ENCODE data around the gene SAT1.

SAT1 gene

DNA sequence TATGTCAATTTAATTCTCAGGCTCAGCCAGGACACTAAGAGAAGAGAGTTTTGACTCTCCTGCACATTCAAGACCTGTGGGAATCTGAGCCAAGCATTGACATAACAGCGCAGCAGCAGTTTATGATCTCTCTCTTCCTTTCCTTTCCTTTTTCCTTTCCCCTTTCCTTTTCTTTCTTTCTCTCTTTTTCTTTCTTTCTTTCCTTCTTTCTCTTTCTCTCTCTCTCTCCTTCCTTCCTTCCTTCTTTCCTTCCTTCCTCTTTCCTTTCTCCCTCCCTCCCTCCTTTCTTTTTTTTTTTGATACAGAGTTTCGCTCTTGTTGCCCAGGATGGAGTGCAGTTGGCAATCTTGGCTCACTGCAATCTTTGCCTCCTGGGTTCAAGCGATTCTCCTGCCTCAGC, 21.6 kb downstream of the SAT1 start:
- intact Hi-C loops (cut with DNase I) = no loop called here

DNA sequence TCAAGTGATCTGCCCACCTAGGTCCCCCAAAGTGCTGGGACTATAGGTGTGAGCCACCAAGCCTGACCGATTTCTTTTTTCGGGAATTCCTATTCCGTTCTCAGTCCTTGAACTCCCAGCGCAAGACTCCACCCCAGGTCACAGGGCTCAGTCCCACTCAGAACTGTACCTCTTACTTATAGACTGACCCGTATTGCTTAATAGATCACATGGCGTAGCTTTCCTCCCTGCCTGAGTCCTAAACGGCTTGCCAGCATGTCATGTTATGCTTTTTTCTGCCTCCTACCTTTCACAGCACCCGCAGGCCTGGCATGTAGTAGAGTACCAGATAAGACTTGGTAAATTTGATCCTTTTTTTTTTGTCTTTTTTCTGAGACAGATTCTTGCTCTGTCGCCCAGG, 22.4 kb downstream of the SAT1 start:
- DNase-seq = no peak
- intact Hi-C loops (cut with DNase I) = no loop called here

More for the DNA sequence above, 21.6 kb downstream of the SAT1 start:
- no peak for DNase-seq

DNA sequence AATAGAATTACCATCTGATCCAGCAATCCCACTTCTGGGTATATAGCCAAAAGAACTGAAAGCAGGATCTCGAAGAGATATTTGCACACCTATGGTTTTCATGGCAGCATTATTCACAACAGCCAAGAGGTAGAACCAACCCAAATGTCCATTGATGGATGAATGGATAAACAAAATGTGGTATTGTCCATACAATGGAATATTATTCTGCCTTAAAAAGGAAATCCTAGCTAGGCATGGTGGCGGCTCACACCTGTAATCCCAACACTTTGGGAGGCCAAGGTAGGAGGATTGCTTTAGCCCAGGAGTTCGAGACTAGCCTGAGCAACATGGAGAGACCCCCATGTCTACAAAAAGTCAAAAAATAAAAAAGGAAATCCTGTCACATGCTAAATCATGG, 27.3 kb downstream of the SAT1 start:
- no peak for DNase-seq
- intact Hi-C loops (cut with DNase I) = no loop called here

DNA sequence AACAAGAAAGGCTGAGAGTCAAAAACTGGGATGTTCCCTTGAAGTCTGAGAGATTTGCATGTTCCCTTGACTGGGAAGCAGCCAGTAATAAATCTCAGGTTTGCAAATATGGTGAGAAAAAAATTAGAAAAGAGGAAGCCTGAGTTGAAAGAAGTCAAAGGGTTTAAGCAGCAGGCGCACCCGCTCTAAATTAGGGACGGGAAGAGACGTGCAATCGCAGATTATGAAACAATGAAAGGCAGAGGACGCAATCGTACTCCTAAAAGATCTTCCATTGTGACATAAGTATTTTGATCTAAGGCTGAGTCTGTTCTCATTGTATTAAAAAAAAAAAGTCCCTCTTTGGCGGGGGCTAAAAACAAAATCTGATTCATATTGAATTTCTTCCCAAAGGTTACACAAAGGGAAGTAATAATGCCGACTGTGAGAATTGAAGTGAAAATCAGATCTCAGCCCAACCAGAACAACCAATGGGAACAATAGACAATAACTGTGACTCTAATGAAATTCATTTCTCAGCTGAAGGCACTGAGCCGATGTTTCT, 28.2 kb downstream of the SAT1 start:
- intact Hi-C loops (cut with DNase I) = no loop called here
- no peak for DNase-seq

DNA sequence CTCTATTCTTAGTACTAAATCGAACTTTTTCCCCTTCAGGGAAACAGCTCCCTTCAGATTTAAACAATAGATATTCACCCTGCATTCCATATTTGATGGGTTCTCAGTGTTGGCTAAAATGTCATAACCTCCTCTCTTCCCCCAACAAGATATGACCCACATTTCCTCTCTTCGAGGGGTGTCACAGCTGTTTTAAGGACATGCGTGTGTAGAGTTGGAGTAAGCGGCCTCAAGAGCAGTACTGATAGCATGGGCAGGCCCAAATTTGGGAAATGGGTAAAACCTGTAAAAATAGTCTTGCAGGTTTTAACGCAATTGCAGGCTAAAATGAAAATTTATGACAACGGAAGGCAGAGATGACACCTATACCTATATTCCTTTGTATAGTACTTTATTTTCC, 28.7 kb downstream of the SAT1 start:
- no peak for DNase-seq
- intact Hi-C loops (cut with DNase I) = no loop called here

DNA sequence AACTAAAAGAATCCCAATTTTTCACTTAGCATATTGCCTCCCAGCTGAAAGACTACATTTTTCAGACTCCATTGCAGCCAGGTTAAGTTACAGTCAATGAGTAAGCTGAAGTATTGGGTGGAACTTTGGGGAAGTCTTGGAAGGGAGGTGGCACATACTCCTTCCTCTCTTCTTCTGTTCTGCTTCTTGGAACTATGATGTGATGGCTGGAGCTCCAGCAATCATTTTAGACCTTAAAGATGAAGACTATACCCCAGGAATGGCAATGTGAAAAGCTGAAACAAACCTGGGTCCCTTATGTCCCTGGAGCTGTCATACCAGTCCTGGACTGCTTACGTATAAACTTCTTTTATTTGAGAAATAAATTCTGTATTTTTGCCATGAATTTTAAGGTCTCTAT, 30.8 kb downstream of the SAT1 start:
- intact Hi-C loops (cut with DNase I) = no loop called here

DNA sequence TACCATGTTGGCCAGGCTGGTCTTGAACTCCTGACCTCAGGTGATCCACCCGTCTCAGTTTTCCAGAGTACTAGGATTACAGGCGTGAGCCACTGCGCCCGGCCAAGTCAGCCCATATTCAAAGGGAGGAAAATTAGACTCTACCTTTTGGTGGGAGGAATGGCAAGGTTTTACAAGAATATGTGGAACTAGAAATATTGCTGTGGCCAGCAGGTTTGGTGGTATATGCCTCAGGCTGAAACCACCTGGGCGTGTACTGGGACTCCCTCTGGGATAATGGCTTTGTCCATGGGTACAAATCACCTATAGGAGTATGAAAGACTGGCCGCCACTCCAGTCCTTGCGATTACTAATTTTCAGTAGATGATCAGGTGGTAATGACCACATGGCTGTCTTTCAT, 32.4 kb downstream of the SAT1 start:
- peak in 2 of 10 donors; percentile 6 to 41 for DNase-seq
- intact Hi-C loops (cut with DNase I) = no loop called here

More for the DNA sequence above, 30.8 kb downstream of the SAT1 start:
- no peak for DNase-seq

DNA sequence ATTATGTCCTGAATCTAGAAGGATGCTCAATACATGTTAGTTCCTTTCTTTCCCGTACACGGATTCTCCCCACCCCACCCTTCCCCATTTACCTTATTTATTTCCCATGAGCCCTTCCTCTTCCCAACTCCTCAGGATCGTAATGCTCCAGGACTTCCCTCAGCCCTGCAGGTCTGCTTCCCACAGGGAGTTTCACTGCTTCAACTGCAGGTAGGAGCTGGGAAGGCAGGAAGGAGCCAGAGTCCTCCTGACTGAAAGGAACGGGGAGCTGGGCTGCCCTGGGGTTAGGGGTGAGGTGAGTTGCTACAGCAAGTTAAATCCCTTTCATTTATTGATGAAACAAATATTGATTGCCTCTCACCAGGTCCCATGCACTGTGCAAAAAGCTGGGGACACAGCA, 33.2 kb downstream of the SAT1 start:
- peak in 1 of 10 donors; percentile 41 for DNase-seq
- intact Hi-C loops (cut with DNase I) = no loop called here

DNA sequence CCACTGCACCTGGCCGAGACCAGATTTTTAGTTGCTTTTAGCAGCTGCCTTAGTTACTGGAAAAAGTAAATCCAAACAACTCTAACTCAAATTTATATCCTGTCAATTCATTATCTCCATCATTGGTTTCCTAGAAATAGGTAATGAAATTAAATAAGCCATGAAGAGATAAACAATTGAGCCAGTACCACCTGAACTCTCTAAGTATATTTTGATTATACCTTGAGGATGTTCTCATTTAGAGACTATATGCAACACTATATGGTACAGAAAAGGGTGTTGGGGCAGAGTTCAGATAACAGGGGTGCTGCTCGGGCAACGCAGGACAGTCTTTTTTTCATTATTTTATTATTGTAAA, 35.0 kb downstream of the SAT1 start:
- DNase-seq = no peak
- intact Hi-C loops (cut with DNase I) = no loop called here

DNA sequence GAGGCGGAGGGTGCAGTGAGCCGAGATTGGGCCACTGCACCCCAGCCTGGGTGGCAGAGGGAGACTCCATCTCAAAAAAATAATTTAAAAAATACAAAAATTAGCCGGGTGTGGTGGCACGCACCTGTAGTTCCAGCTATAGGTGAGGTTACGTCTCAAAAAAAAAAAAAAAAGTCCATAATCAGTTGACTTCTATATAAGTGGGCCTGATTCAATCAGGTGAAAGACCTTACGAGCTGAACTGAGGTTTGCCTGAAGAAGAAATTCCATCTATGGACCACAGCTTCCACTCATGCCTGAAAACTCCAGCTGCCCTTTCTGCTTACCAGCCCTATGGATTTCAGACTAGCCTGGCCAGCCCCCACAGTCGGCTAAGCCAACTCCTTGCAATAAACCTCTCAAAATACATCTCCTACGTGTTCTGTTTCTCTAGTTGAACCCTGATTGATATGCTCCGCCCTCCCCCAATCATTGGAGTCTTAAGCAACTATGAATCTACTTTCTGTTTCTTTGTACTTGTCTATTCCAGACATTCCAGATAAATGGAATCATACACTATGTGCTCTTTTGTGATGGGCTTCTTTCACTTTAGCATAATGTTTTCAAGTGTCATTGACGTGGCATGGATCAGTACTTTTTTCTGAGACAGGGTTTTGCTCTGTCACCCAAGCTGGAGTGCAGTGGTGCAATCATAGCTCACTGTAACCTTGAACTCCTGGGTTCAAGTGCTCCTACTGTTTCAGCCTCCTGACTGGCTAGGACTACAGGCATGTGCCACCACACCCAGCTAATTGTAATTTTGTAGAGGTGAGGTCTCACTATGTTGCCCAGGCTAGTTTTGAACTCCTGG, 36.6 kb downstream of the SAT1 start:
- intact Hi-C loops (cut with DNase I) = no loop called here
- DNase-seq = no peak

DNA sequence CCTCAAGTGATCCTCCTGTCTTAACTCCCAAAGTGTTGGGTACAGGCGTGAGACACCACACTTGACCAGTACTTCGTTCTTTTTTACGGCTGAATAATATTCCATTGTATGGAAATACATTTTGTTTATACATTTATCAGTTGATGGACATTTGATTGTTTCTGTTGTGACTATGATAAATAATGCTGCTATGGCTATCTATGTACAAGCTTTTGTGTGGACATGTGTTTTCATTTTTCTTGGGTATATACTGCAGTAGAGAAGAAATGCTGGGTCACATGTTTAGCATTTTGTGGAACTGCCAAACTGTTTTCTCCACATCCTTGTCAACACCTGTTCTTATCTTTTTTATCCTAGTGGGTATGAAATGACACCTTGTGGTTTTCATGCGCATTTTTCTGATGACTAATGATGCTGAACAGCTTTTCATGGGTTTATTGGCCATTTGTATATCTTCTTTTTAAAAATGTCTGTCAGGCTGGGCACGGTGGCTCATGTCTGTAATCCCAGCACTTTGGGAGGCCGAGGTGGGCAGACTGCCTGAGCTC, 37.3 kb downstream of the SAT1 start:
- intact Hi-C loops (cut with DNase I) = no loop called here
- no peak for DNase-seq

DNA sequence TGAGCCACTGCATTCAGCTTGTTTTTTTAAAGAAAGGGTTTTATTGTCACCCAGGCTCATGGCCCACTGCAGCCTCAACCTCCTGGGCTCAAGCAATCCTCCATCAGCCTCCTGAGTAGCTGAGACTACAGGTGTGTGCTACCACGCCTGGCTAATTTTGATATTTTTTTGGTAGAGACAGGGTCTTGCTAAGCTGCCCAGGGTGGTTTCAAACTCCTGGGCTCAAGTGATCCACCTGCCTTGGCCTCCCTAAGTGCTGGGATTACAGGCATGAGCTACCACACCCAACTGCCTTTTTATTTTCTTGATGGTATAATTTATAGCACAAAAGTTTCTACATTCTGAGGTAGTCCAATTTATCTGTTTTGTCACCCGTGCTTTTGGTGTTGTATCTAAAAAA, 38.9 kb downstream of the SAT1 start:
- DNase-seq = no peak
- intact Hi-C loops (cut with DNase I) = no loop called here

DNA sequence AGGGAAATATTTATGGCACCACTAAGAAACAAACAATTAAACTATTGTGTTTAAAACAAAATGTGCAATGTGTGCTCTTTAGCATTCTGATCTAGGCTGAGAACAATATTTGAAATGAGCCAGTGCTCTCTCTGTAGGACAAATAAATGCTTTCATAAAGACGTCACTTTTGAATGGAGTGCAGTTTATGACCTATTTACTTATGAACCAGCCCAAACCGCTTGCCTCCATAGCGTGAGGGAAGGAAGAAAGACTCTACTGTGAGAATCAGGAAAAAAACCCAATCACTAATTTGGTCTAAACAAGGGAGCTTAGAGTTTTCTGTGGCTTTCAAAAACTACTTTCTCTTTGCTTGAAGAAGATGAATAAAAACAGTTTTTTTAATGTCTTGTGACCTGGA, 39.4 kb downstream of the SAT1 start:
- peak in 1 of 10 donors; percentile 12 for DNase-seq
- intact Hi-C loops (cut with DNase I) = no loop called here

DNA sequence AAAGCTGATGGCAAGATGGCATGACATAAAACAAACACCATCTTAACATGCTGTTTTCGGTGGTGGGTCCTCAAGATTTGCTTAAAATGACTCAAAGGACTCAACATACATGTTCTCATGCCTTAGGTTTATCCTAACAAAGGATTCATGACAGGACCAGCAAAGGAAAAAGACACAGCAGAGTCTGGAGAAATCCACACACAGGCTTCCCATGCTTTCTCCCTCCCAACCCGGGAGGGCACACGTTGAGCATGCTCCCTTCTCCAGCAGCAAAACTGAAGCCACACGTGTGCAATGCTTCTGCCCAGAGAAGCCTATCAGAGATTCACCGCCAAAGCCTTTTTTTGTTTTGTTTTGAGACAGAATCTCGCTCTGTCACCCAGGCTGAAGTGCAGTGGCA, 39.9 kb downstream of the SAT1 start:
- intact Hi-C loops (cut with DNase I) = no loop called here
- DNase-seq = no peak

DNA sequence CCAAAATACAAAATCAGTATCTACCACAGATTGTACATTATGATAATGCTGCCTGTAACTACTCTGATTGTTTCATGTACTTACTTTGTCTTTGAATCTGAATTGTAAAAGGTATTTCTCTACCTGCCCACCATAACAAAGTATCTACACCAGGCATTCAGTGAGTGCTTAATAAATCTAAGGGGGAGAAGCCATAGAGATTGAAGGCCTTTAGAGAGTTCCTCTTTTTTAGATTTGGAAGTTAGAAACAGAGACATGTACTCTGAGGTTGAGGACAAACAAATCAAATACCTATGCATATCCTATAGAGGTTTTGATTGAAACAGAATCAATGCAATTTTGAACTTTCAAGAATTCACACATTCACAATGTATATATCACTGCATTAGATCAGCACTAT, 42.7 kb downstream of the SAT1 start:
- intact Hi-C loops (cut with DNase I) = no loop called here
- no peak for DNase-seq

DNA sequence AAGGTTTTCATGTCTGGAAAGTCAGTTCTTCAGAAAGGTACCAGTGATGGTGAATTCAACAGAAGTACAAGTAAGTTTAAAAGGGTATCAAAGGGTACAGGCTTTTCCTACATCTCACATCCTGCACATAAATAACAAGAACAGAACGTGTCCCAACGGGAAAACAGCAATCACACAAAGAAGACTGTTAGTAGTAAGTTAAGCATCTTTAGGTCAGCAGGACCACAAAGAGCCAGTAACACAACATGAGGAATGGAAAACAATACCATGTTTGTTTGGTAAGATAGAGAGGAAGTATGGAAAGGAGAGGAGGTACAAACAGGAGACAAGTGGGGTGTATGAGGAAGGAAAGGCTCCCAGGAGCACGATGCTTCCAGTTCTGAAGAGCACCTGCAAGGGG, 43.2 kb downstream of the SAT1 start:
- intact Hi-C loops (cut with DNase I) = no loop called here
- DNase-seq = no peak

DNA sequence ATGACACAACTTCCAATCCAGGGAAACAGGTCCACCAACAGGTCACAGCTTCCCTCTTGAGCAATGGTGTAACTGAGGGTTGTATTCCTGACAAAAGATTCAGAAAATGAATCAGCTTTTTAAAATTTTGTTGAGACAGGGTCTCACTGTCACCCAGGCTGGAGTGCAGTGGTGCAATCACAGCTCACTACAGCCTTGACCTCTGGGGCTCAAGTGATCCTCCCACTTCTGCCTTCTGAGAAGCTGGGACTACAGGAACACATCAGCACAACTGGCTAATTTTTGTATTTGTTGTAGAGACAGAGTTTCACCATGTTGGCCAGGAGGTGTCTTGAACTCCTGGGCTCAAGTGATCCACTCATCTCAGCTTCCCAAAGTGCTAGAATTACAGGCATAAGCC, 43.7 kb downstream of the SAT1 start:
- intact Hi-C loops (cut with DNase I) = no loop called here
- no peak for DNase-seq

DNA sequence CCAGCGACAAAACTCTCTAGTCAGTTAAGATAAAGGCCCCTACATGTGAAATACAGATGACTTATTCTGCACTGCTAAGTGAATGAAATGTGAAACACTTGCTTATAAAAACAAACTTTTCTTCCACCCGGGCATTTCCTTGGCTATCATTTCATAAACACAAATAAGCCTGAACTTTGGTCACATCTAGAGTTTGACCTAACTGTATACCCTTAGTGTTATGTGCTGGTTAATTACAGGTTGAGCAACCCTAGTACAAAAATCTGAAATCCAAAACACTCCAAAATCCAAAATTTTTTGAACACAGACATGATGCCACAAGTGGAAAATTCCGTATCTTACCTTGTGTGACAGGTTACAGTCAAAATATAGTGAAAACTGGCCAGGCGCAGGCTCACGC, 45.9 kb downstream of the SAT1 start:
- intact Hi-C loops (cut with DNase I) = no loop called here
- no peak for DNase-seq

DNA sequence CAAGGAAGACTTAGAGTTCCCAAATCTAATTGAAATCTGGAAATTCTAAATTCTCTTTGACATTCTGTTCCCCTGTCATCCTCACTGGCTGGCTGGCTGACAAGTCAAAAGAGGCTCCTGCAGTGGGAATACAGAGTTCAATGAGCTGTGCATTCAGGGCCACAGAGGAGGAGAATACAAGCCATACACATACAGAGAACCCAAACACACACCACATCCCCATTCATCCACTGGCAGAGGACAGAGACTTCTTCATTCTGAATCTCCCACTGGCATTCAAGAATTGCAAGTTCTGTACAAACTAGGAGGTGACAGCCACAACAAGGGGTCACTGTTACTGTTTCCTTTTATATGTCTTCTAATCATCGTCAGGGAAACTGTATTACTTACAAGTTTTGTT, 49.7 kb downstream of the SAT1 start:
- intact Hi-C loops (cut with DNase I) = no loop called here
- DNase-seq = no peak
